HG02623 (cell line): Measurements from ENCODE around the gene E2F2.
A peak's percentile ranks its signal among the peaks of the same experiment; 100 is the strongest.

Source experiments
- ATAC-seq: cut with Tn5 transposase; IDR thresholded peaks from one replicate; pipeline ENCODE4 v1.9.1; 2021; ENCODE audit warnings: moderate library complexity; ENCODE audit not compliant: unreplicated experiment

The E2F2 gene

DNA sequence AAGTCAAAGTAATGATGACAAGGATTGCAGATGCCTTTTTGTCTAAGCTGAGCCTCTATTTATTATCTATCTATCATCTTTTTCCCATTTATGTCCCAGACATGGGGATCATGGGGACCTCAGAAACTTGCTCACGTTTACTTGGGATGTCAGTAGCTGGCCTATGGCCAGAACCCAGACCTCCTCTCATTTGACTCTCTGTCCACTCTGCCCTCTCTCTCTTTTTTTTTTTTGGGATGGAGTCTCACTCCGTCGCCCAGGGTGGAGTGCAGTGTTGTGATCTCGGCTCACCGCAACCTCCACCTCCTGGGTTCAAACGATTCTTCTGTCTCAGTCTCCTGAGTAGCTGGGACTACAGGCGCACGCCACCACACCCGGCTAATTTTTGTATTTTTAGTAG, 32.0 kb upstream of the E2F2 start:
- no peak for ATAC-seq

DNA sequence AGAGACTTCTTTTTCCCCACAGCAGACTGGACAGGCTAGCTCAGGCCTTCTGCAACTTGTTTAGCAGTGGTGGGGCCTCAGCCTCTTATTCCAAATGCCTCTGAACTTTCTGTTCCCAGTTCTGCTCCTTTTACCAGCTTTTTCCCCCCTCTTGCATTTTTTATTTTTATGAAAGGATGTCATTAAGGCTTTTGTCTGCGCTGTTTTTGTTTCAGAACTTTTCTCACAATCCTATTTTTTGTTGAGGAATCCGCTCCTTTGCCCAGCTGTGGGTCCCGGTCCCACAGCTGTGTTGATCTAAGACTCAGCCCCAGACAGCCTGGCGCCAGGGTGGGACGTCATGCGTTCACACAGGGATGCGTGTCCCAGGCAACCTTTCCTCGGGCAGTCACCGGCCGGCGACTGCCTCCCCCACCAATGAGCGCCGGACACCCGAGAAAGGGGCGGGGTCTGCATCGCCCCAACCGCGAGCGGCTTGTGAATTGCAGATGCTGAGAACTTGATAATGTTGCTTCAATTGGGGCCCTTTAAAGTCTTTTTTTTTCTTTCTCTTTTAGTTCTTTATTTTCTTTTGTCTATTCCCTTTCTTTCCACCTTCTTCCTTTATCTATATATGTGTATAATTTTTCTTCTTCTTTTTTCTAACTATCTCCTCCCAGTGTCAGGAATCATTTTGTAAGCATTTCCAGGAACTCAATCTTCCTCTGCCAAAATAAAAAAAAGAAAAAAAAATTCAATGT, 31.3 kb upstream of the E2F2 start:
- ATAC-seq = no peak

DNA sequence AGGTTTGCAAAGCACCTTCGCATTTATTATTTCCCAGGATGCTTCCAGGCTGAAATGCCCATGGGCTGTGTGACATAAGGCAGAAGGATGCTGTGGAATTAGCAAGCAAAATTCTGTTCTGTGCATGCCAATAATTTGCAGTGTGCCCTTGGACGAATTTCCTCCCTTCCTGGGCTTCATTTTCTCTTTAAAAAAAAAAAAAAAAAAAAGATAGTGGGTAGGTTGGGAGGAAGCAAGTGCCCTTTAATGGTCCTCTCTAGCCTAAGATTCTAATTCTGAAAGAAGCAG, 30.7 kb upstream of the E2F2 start:
- no peak for ATAC-seq

DNA sequence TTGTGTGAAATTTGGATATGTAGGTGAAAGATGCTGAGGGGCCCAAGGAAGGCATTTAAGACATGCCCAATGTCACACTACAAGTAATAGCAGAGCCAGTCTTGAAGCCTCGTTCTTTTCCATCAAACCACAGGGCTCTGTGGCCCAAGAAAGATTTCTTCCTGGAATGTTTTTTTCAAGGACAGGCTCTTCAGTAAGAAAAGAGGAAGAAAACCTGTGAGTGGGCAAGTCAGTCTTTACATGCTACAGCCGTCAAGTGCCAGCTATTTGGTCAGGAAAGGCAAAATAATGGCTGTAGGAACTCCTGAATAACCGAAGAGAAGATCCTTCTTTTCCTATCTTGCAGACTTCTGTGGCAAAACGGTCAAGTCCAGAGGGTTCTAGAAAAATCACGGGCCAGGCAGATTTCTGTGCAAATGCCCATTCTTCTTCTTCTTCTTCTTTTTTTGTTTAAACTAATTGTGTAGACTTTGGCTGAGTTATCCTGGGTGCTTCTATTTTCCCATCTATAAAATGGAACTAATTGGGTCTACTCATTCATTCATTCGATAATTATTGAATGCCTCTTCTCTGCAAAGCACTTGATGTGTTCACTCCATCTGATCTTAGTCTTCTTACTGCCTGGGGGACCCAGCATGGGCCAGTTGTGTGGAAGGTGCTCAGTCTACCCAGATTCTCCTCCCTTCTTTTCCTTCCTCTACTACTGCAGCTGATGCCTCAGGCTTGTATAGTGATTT, 30.2 kb upstream of the E2F2 start:
- ATAC-seq = no peak

DNA sequence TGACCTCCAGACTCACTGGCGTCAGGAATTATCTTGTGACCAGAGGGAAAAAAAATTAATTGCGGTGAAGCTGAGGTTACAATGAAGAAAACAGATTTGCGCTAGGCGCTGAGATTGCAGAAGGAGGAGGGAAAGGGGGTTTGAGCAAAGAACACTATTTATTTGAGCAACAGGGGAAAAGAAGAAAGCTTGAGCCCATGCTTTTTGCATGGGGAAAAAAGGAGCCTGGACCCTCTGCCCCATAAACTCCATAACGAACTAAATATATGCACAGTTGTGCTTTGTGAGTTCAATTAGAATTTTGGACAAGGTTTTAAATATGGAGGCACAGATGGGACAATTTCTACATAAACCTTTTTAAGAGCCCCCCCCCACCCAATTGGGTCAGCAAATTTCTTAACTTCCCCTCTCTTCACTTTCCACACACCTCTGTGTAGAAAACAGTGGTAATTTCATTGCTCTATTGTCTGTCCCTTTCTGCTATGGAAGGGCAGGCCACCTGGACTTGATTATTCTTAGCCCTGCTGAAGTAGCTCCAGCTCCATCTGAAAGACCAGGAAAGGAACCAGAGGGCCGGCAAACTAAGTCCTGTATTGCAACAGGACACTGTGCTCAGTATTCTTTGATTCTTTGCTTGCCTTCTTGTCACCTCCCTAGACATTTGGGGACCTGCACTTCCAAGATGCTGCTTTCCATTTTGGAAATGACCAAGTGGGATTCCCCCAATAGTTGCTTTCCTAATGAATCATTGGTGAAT, 29.1 kb upstream of the E2F2 start:
- ATAC-seq = no peak

DNA sequence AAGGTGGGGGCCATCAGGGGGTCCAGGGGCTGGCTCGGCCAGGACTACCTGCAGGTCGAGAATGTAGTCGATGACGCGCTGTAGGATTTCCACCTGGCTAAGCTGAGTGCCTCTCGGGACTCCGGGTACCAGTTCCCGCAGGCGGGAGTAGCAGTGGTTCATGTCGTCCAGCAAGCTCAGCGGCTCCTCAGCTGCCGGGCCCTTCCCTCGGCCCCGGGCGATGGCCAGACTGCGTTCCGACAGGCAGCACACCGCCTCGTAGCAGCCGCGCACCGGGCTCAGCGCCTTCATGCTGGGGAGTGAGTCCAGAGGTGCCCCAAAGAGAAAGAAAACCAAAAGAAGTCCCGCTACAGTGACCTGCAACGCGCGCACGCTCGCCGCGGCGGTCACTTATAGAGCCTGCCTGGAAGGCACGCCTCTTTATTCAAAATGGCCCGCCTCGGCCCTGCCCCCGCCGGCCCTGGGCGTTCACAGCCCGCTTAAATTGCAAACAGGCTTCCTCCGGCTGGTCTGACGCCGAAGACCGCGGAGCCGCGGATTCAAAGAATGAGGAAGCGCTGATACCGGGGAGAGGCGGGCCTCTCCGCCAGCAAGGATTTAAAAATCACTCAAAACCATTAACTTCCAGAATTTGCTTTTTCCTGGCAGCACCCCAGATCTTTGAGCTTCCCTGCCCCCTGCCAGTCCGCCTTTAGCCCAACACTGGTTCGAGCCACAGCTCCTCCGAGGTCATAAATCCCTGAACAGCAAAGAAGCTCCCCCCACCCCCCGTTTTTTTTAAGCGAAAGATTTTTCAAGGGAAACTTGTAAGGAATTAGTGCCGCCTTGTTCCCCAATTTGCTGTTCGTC, 28.3 kb upstream of the E2F2 start, which contains the start of gene ID3:
ID3 (minus strand) TSS at position 366 of the 849 bp plus-strand sequence; CDS start at position 291, 75 bp downstream.
- peak; percentile 64 for ATAC-seq

DNA sequence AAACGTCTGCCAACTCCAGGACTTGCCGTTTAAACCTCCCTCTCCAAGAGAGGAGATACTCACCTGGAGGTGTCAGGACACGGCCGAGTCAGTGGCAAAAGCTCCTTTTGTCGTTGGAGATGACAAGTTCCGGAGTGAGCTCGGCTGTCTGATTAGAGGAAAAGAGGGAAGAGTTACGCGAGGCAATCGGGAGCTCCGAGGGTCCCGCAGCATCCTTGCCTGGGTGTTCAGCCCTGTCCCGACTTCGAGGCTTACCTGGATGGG, 27.8 kb upstream of the E2F2 start:
- no peak for ATAC-seq

DNA sequence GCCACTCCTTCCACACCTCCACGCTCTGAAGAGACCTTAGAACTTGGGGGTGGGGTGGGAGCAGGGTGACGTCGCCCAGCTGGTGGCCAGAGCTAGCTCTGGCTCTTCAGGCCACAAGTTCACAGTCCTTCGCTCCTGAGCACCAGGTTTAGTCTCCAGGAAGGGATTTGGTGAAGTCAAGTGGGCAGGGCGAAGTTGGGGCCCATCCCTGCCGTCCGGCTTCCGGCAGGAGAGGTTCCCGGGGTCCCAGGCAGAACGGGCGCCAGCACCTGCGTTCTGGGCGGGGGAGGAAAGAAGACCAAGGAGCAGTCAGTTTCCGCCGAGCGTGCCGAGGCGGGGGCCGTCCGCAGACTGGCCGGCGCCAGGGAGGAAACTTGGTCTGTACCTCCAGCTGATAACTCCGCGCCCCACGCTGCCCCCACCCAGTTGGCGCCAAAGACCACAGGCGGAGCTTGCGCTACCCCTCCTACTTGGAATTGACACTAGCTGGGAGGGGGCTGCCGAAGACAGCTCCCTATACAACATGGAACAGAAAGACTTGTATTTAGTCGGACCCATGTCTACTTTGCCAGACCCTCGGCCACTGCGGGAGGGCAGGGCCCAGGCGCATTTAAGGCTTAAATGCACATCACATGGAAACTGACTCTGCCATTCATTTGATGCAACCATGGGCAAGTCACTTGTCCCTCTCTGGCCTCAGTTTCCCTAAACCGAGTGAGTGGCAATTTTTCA, 27.3 kb upstream of the E2F2 start:
- no peak for ATAC-seq

DNA sequence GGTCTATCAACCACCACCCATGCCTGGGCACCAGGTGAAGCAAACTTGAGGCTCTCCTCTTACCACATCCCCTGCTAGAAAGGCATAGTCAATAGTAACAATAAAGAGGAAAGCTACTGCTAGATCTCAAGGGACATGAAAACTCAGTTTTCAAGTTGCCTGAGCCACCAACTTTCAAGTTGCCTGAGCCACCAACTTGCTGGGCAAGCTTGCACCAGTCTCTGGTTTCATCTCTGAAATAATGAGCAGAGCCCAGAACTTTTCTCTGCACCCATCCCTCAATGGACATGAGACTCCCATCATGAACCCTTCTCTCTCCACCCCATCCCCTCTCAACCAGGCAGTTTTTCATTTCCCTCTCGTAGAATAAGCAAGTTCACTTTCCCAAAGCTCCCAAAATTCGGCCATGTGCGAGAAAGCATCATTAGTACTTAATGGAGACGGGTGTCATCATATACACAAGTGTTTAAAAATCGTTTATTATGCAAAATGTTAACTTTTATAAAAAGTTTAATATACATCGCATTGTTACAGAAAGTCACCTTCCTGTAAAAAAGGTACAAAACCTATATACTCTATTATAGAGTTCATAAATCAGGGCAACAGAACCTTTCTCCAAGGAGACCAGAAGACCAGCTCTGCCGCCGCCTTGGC, 26.6 kb upstream of the E2F2 start:
- no peak for ATAC-seq

DNA sequence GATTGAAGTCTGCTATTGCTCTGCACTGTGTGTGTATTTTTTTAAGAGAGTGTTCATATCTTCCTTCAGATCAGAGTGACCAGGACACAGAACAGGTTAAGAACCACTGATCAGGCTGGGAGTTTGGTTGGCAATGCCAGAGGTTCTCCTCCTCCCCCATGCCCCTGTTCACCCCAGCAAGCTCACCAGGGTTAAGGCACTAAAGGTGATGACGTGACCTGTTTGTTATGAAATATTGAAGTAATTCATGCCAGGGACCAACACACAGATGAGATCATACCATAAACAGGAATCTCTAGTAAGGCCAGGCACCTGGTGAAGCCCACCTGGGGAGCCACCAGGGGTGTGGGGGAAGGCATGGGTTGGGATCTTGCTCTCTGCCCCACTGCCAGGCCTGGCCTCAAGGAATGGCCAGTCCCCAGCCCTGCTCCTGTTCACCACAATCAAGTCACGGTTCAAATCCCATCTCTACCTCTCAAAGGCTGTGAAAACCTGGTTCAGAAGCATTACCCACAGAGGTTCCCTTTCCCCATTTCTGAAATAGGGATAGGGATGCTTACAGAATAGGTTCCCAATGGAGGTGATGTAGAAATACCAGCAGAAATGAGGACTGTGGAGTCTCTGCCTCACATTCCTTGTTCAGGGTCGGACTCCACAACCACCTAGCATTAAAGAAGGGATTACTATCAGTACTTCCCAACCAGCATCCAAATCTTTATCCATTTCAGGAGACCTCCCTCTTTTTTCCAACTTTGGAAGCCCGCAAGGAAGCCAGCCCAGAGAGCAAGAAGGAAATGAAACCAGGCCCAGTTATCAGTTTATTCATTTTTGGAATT, 25.8 kb upstream of the E2F2 start:
- ATAC-seq = no peak

DNA sequence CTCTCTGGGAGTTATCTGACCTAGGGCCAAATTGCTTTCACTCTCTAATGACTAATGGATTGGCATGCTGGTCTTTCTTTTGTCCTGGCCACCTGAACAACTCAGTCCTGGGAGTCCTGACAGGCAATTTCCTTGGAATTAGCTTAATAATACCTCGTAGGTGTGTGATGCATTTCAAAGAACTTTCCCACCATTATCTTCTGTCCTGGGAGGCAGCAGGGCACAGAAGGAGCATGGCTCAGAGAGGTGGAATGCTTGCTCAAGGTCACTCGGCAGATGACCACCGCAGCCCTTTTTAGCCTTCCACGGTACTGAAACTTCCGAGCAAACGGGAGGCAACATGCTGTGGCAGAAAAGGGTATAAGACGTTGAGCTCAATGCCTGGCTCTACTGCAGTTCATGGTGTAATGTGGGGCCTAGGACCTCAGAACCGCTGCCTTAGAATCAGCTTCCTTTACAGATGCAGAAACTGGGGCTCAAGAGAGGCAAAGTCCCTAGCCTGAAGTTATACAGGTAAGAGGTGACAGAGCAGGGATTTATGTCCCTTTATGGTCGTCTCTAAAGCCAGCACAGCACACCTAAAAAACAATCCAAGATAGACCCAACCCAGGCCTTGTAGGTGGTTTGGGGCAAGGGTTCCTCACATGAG, 25.1 kb upstream of the E2F2 start:
- ATAC-seq = no peak

DNA sequence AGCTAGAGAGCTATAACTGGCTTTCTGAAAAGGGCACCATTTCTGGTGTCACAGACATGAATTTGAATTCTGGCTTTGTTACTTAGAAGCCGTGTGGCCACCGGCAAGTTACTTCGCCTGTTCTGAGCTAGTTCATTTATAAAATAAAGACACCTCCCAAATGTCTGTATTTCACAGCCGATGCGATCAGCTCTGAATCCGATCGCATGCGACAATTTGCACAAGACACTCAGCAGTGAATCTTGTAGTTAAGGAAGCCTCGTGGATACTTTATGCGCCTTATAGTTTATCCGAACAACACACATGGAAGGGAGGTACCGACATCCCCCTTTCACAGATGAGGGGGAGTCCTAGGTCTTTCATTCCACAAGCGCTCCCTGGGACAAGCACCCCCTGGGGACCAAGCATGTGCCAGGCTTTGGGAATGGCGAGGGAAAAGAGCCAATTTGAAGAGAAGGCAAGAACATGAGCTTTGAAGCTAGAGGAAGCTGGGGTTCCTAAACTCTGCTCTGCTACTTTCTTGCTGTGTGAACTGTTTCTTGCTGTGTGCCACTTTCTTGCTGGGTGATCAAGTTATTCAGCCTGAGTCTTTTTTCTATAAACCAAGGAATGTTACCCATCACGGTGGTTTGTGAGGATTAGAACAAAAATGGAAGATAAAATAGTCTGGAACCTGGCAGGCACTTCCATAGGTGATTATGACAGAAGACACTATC, 24.4 kb upstream of the E2F2 start:
- no peak for ATAC-seq

DNA sequence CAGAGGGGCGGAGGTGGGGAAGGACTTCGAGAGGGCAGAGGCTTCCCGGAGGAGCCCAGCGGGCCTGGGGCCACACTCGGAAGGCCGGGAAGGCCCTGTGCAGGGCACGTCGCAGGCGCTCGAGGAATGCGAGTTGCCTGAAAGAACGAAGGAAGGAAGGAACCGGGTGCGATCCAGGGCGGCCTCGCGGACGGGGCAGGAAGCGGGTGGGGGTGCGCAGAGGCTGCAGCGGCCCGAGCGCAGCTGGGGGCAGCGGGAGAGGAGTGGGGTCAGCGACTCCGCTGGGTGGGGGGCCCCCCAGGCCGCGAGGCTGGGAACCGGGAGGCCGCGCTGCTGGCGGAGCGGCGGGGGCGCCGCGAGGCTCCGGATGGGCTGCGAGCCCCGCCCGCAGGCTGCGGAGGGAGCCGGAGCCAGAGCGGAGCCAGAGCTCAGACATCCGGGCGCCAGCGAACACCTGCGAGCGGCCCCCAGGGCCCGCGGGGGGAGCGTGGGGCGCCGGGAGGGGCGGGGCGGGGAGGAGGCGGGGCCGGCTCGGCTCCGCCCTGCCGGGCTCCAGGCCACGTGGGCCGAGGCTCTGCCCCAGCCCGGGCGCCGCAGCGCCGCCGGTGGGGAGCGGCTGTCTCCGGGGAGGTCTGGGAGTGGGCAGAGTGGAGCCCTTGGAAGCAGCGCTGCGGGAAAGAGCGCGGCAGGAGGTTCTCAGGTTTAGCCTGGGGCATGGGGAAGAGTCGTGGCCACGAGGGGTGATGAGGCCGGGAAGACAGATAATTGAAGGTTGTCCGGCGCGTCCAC, 23.6 kb upstream of the E2F2 start:
- peak; percentile 41 for ATAC-seq

DNA sequence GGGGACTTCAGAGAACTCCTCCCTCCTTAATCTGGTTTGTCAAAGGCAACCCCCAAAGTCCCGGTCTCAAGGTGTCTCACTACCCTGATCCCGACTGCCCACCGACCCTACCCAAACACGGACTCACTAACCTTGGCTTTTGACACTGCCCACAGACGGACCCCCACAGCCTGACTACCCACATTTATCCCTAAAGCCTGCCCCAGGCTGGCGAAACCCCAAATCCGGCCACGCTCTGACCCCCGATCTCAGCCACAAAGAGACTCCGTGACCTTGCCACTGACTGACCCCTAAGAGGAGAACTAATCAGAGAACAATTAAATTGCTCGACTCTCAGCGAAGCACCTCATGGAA, 23.1 kb upstream of the E2F2 start:
- no peak for ATAC-seq

DNA sequence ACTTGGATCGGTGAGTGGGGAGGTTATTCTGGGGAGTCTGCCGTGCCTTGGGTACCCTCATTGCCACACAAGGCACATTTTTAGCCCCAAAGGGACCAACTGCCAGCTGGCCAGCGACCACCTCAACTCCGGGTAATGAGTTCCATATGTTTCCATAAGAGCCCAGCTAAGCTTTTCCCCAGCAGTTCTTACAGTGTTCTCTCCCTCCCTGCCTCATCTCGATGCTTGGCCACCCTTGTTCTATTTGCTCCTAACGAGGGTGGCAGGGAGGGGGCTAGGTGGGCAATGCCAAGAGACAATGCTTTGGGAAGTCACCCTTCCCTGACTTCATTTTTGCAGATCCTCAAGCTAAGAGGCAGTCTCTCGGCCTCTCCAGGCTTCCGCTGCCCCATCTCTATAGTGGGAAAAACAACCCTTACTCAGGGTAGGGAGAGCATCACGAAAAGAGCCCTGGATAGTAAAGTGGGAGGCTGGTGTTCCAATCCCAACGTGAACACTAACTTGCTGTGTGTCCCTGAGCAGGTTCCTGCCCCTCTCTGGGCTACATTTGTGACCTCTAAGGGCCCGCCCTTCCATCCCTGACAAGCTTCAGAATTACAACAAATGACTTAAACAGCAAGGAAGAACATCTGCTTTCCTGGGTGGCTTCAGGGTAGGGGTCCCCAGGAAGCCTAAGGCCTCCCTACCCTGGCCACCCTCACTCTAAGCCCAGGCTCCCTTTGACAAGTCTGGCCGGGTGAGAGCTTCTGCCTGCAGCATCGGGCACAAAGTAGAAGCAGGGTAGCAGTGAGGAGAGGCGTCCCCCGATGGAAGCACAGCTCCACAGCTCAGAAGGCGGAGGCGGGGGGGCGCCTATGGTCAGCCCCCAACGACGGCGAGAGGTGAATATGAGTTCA, 22.4 kb upstream of the E2F2 start:
- ATAC-seq = no peak

DNA sequence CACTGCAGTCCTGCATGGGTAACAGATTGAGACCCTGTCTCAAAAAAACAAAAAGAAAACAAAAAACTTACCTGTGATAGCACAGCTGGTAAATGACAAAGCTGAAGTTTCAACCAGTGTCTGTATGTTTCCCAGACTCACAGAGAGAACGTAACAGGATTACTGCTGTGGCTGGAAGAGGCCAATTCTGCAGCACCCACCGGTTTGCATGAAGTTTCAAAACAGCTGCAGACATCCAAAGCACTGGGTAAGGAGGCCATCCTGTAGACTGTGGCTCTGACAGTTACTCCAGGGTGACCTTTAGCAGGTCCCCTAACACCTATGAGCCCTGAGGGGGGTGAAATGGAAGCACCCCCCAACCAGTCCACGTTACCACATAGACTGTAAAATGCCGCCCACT, 20.8 kb upstream of the E2F2 start:
- ATAC-seq = no peak
